ENCODE measurements around the gene TBC1D4. TPM values are rescaled to one million over a fixed set of nuclear protein-coding genes. Genes with fewer than 3 reads are reported as not detected.

TBC1D4 gene
- total and polyA plus RNA-seq, 2 experiments from 2014 or later, result 18.7 to 38.2 TPM

DNA sequence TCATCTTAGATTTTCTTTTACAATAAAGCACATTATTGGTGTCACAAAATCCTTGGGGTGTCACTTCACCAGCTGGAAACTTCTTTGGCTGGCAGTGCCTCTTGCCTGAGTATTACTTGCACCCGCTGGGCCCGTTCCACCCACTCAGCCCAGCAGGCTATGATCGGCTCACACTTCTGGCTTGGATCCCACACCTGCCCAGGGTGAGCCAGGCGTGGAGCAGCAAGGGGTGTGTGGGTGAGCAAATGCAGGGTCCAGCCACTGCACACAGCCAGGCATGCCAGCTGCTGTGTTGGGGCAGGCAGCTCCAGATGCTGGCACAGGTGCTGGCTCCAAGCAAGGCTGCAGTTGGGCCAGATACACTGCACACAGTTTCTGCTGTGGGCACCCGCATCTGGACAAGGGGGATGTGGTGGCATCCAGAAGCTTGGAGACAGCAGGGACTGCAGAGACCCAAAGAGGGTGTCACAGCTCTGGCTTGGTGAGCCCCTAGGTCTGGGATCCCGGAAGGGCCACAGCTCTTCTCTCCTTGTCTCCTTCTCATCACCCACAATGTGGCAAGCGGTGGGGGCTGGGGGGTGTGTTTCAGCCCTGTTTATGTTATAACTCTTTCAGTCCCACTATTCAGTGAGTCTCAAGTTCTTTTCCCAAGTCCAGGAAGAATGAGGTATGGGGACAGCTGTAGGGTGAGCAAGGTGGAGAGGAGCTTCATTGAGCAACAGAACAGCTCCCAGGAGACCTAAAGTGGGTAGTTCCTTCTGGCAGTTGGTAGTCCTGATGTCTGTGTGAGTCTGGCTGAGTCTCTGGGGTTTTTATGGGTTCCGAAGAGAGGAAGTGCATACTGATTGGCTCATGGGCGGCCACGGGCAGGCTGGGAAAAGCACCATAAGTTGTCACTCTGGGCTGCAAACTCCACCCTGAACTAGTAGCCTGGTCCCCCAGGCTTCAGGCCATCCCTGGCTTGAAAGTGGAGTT, 25.3 kb upstream of the TBC1D4 start:
- Histone ChIP-seq H3K79me2 (replicated peaks; ENCODE audit: insufficient read depth) (no peaks in the 10 kb centered on the region), H3K27ac (ENCODE audit: low read depth) (no peak overlapping the region), H3K9me2 (ENCODE audit: insufficient read depth) (no peaks in the 10 kb centered on the region), H3K36me3 (ENCODE audit: insufficient read depth) (no peaks in the 10 kb centered on the region), H2AFZ (no peak overlapping the region), H3K4me3 (no peak overlapping the region), H3K4me2 (no peak overlapping the region), H3K27me3 (ENCODE audit: insufficient read depth) (no peaks in the 10 kb centered on the region), H4K20me1 (replicated peaks; ENCODE audit: insufficient read depth) (no peaks in the 10 kb centered on the region), H3K4me1 (ENCODE audit: insufficient read depth) (no peaks in the 10 kb centered on the region), H3F3A (replicated peaks; ENCODE audit: low read depth) (no peaks in the 10 kb centered on the region)
- DNase-seq (ENCODE audit: low spot score) (no peak), ATAC-seq (no peak)
- Mint-ChIP-seq H3K36me3 (ENCODE audit: low read depth) (no peaks in the 10 kb centered on the region), H3K4me1 (no peaks in the 10 kb centered on the region), H3K9me3 (no peaks in the 10 kb centered on the region), H3K27me3 (ENCODE audit: insufficient read depth, low read depth, poor library complexity) (no peaks in the 10 kb centered on the region), H3K4me3 (no peak overlapping the region), H3K27ac (no peak overlapping the region)
- TF ChIP-seq POLR2AphosphoS5 (IDR thresholded peaks at IDR 0.05; ENCODE audit: low read depth) (no peak), EZH2phosphoT487 (IDR thresholded peaks at IDR 0.05; ENCODE audit: unreplicated experiment) (no peak), JUNB (IDR thresholded peaks at IDR 0.05; ENCODE audit: unreplicated experiment) (no peak), ZNF331 (CRISPR knock-in tag; IDR thresholded peaks at IDR 0.05; ENCODE audit: low read depth) (no peak), EZH2 (IDR thresholded peaks at IDR 0.05; ENCODE audit: low read depth, unreplicated experiment) (no peak), STAT1 (IDR thresholded peaks at IDR 0.05; ENCODE audit: unreplicated experiment) (no peak), ZNF114 (CRISPR knock-in tag; IDR thresholded peaks at IDR 0.05) (no peak), NANOG (IDR thresholded peaks at IDR 0.05; ENCODE audit: borderline replicate concordance) (no peak), CREB1 (CRISPR knock-in tag; IDR thresholded peaks at IDR 0.05; ENCODE audit: low read depth) (no peak)
- TF ChIP-seq, protein P1, sequence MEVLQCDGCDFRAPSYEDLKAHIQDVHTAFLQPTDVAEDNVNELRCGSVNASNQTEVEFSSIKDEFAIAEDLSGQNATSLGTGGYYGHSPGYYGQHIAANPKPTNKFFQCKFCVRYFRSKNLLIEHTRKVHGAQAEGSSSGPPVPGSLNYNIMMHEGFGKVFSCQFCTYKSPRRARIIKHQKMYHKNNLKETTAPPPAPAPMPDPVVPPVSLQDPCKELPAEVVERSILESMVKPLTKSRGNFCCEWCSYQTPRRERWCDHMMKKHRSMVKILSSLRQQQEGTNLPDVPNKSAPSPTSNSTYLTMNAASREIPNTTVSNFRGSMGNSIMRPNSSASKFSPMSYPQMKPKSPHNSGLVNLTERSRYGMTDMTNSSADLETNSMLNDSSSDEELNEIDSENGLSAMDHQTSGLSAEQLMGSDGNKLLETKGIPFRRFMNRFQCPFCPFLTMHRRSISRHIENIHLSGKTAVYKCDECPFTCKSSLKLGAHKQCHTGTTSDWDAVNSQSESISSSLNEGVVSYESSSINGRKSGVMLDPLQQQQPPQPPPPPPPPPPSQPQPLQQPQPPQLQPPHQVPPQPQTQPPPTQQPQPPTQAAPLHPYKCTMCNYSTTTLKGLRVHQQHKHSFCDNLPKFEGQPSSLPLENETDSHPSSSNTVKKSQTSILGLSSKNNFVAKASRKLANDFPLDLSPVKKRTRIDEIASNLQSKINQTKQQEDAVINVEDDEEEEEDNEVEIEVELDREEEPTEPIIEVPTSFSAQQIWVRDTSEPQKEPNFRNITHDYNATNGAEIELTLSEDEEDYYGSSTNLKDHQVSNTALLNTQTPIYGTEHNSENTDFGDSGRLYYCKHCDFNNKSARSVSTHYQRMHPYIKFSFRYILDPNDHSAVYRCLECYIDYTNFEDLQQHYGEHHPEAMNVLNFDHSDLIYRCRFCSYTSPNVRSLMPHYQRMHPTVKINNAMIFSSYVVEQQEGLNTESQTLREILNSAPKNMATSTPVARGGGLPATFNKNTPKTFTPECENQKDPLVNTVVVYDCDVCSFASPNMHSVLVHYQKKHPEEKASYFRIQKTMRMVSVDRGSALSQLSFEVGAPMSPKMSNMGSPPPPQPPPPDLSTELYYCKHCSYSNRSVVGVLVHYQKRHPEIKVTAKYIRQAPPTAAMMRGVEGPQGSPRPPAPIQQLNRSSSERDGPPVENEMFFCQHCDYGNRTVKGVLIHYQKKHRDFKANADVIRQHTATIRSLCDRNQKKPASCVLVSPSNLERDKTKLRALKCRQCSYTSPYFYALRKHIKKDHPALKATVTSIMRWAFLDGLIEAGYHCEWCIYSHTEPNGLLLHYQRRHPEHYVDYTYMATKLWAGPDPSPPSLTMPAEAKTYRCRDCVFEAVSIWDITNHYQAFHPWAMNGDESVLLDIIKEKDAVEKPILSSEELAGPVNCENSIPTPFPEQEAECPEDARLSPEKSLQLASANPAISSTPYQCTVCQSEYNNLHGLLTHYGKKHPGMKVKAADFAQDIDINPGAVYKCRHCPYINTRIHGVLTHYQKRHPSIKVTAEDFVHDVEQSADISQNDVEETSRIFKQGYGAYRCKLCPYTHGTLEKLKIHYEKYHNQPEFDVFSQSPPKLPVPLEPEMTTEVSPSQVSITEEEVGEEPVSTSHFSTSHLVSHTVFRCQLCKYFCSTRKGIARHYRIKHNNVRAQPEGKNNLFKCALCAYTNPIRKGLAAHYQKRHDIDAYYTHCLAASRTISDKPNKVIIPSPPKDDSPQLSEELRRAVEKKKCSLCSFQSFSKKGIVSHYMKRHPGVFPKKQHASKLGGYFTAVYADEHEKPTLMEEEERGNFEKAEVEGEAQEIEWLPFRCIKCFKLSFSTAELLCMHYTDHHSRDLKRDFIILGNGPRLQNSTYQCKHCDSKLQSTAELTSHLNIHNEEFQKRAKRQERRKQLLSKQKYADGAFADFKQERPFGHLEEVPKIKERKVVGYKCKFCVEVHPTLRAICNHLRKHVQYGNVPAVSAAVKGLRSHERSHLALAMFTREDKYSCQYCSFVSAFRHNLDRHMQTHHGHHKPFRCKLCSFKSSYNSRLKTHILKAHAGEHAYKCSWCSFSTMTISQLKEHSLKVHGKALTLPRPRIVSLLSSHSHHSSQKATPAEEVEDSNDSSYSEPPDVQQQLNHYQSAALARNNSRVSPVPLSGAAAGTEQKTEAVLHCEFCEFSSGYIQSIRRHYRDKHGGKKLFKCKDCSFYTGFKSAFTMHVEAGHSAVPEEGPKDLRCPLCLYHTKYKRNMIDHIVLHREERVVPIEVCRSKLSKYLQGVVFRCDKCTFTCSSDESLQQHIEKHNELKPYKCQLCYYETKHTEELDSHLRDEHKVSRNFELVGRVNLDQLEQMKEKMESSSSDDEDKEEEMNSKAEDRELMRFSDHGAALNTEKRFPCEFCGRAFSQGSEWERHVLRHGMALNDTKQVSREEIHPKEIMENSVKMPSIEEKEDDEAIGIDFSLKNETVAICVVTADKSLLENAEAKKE (CRISPR knock-in tag; IDR thresholded peaks at IDR 0.05), result no peak
- TF ChIP-seq, protein P2, sequence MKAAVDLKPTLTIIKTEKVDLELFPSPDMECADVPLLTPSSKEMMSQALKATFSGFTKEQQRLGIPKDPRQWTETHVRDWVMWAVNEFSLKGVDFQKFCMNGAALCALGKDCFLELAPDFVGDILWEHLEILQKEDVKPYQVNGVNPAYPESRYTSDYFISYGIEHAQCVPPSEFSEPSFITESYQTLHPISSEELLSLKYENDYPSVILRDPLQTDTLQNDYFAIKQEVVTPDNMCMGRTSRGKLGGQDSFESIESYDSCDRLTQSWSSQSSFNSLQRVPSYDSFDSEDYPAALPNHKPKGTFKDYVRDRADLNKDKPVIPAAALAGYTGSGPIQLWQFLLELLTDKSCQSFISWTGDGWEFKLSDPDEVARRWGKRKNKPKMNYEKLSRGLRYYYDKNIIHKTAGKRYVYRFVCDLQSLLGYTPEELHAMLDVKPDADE (IDR thresholded peaks at IDR 0.05), result no peak
- TF ChIP-seq, protein P3, sequence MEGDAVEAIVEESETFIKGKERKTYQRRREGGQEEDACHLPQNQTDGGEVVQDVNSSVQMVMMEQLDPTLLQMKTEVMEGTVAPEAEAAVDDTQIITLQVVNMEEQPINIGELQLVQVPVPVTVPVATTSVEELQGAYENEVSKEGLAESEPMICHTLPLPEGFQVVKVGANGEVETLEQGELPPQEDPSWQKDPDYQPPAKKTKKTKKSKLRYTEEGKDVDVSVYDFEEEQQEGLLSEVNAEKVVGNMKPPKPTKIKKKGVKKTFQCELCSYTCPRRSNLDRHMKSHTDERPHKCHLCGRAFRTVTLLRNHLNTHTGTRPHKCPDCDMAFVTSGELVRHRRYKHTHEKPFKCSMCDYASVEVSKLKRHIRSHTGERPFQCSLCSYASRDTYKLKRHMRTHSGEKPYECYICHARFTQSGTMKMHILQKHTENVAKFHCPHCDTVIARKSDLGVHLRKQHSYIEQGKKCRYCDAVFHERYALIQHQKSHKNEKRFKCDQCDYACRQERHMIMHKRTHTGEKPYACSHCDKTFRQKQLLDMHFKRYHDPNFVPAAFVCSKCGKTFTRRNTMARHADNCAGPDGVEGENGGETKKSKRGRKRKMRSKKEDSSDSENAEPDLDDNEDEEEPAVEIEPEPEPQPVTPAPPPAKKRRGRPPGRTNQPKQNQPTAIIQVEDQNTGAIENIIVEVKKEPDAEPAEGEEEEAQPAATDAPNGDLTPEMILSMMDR (conservative IDR thresholded peaks at IDR 0.05; ENCODE audit: low read depth in 2 of 2), result no peak
- TF ChIP-seq, protein P4, sequence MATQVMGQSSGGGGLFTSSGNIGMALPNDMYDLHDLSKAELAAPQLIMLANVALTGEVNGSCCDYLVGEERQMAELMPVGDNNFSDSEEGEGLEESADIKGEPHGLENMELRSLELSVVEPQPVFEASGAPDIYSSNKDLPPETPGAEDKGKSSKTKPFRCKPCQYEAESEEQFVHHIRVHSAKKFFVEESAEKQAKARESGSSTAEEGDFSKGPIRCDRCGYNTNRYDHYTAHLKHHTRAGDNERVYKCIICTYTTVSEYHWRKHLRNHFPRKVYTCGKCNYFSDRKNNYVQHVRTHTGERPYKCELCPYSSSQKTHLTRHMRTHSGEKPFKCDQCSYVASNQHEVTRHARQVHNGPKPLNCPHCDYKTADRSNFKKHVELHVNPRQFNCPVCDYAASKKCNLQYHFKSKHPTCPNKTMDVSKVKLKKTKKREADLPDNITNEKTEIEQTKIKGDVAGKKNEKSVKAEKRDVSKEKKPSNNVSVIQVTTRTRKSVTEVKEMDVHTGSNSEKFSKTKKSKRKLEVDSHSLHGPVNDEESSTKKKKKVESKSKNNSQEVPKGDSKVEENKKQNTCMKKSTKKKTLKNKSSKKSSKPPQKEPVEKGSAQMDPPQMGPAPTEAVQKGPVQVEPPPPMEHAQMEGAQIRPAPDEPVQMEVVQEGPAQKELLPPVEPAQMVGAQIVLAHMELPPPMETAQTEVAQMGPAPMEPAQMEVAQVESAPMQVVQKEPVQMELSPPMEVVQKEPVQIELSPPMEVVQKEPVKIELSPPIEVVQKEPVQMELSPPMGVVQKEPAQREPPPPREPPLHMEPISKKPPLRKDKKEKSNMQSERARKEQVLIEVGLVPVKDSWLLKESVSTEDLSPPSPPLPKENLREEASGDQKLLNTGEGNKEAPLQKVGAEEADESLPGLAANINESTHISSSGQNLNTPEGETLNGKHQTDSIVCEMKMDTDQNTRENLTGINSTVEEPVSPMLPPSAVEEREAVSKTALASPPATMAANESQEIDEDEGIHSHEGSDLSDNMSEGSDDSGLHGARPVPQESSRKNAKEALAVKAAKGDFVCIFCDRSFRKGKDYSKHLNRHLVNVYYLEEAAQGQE (IDR thresholded peaks at IDR 0.05; ENCODE audit: unreplicated experiment), result no peak
